ENCODE measurements around the gene TLCD5.

TLCD5 gene

DNA sequence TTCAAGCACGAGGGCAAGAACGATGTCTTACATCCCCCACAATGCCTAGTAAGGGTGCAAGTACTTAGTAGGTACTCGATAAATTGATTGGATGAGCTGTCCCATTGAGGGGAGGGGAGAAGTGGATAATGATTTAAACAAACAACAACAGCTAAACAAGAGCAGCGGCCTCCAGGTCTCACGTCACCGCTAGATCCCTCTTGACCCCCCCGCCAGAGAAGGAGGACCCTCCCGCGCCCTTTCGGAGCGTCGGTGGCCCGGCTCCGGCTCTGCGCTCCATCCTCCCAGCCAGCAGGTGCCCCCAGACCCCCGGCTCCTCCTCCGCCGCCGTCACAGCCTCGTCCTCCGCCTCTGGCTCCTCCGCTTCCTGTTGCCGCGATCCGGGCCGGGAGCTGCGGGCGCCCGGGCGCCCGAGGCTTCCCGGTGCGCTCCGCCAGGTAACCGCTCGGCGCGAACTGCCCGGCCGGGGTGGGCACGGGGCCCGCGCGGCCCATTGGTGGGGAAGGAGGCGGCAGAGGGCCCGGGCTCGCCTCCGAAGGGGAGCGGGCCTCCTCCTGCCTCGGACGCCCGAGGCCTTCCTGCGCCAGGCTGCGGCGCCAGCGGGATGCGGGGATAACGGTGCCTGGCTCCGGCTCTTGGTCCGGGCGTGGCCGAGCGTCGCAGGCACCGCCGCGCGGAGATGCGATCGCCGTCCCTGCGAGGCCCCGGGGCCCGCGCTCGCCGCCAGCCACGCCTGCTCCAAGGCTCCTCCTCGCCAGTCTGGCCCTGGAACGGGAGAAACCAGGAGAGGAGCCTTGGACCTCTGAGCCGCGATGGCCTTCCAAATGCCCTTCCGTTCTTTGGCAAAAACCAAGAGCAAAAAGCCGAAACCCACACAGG is at the start of gene TLCD5:
TSS of gene TLCD5 (plus strand) at position 368 of the 879 bp plus-strand sequence. CDS start 2,143 bp downstream, outside the sequence.
- DNase-seq: peak in 1 of 3 donors; percentile 38

DNA sequence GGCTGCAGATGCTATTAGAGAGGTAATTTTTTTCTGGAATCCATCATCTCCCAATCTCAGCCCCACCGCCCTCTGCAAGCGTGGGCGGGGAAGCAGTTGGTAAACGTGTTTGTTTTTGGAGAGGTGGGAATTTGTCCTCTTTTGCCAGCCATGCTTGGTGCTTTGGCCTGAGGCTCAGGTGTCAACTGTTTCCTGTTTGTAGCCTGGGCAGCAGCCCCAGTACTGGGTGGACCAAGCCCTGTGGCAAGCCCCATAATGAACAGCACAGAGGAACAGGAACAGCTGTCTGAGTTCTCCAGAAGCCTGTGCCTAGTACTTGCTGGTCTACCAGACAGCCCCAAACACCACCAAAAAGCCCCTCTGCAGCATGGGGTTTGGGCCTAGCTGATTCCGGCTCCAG is 45.6 kb upstream of the TLCD5 start:
- DNase-seq: no peak

DNA sequence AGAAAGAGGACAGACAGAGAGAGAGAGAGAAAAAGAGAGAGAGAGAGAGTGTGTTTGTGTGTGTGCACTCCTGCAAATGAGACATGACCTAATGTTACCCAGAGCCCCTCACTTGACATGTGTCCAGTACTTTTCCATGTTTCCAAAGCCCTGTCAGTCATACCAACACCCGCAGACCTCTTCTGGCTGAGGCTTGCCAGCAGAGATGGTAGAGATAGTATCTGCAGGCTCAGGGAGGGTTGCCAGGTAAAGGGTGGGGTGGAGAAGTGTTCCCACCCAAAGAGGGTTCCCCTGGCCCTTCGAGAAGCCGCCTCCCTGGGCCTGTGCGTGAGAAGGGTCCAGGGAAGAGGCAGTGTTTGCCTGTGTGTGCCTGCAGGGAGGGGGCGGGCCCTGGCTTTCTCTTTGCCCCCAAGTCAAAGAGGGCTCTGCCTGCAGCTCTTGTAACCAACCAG is 44.5 kb upstream of the TLCD5 start:
- DNase-seq: no peak

DNA sequence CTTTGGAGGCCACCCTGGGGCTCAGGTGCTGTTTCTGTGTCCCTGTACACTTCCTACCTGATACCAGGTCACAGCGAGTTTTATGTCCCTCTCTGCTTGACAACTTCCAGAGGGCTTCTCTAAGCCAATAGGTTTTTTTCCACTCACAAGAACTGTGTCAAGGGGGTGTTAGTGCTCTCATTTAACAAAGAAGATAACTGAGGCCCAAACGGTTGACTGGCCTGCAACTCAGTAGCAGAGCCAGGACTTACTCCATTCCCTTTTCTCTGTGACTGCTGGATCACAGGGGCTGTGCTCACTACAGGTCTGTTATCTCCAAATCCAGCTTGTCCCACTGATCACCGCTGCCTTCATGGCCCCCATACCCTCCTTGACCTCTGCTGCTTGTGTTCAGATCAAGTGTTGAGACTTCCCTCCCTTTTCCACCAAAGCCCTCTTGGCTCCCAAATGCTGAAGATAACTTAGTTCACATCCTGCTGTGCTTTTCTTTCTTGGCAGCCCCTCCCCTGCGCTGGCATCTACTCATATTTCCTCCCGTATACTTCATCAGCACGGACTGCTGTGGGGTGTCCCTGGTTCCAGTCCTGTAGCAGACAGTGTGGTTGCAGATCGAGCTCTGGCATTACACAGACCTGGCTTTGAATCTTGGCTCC is 43.8 kb upstream of the TLCD5 start:
- DNase-seq: no peak

DNA sequence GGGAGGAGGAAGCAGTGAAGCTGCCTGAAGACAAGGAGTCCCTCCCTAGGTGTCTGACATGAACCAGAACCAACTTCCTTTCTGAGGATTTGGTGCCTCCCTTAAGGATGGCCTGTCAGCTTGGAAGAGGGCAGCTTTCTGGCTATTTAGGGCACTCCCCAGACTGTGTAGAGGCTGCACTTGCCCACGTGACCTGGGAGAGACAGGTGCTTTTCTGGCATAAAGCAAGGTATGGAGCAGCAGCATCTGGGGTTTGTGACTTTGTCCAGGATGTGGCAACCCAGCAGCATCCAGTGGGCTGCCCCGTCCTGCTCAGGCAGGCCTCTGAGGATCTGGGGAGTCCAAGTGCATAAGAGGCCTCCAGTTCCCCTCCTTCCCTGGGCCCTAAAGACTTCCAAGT is 42.0 kb upstream of the TLCD5 start:
- DNase-seq: no peak

DNA sequence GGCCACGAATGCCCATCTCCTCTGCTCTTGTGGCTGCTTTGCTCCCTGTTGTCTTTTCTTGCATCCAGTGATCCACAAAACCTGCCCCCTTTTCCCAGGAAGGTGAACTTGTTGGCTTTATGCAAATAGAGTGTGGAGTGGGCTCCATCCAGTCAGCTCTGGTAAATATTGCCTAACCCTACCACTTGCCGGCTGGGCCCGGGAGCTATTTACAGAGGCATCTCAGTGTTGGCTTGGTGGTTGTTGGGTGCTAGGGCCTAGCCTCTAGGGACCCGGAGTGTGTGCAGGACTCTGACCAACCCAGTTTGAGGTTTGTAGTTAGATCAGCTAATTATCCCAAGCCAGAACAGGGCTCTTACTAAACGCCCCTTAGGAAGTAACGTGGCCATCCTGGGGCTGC is 40.8 kb upstream of the TLCD5 start:
- no peak for DNase-seq

DNA sequence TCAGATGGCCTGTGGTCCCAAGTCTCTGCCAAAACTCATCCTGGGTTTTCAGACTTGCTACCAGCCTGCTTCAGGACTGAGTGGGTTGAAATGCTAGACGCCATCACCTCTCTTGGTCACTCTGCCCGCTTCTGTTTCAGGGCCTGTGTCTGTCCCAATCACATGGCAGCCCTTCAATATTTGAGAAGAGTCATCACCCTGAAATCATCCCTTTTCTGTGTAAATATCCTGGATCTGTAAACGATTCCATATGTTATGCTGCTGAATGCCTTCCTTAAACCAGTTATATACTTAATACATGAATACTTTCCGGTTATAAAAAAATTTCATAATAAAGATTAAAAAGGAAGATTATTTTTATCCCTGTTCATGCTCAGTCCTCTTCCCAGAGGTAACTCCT is 39.8 kb upstream of the TLCD5 start:
- DNase-seq: no peak

DNA sequence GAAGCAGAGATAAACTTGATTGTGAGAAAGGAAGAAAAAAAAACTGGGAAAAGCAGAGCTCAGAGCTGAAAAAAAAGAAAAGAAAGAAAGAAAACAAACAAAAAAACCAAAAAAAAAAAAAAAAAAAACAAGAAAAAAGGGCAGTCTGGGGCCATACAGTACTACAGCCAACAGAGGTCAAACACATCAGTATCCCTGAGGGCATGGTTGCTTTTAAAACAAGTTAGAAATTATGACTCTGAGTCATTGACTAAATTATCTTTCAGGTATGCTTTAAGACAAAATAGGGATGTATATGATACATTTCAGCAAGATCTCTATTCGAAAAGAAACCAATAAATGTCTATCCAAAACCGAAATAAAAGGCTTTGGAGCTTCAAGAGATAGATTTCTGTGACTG is 37.1 kb upstream of the TLCD5 start:
- no peak for DNase-seq

DNA sequence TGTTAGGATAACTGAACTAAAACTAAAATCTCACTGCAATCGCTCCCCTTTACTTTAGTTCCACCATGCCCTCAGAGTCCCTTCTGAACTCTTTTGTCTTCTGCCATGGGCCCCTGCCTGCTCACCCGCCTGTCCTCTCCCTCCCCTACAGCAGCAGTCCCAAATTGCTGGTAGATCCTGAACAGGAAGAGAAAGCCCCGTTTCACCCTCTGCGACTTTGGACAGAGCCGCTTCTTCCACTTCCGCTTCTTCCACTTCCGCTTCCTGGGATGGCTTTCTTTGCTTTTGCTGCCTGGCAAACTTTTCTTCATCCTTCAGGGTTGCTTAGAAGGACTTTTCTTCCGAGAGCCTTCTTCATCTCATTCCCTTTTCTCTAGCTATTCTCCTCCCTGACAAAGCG is 35.7 kb upstream of the TLCD5 start:
- DNase-seq: peak; percentile 24 to 29 (median 25)

DNA sequence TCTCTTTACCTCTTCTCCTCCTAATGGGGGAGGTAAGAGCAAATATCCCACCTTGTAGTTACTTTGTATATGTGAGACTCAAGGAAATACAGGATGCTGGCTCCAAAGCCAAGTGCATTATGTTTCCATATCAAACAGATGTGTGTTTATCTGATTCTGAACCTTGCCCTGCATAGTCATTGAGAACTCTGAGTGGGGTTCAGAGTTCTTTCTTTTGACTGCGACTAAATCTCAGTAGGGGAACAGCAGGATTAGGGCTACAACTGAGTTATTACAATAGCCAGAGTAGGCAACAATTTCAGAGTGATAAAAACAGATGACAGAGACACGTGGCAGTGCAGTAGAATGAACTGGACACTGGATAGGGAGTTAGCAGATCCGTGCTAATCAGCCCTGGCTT is 34.1 kb upstream of the TLCD5 start:
- no peak for DNase-seq

DNA sequence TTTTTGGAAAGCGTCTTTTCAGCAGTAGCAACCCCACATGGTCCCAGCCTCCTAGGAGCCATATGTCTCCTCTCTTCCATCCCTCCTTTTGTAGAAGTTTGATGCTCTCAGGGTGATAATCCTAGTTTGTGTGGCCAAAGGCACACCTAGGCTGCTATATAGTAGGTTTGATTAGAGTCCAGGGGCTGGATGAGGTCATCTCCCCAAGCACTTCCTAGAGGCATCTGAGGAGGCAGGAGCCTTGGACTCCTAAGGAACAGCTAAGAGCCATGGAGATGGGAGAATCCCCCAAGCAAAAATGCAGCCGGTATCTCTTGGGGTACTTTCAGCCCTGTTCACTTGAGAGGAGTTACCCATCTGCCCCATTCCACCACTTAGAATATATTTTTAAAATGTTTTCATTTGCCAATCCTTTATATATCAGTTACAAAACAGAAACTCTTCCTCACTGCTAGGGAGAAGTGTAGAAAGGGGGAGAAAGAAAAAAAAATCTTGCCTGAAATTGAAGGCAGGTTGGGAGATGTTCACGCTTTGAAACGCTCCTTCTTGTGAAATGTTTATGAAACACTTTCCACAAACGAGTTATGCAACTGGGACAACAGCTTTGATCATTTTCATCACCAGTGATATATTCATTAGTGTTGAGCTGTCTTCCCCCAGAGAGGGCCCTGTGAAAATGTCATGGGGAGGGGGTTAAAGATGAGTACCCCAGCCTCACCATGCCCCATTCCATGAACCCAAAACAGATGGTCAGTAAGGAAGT is 31.9 kb upstream of the TLCD5 start:
- no peak for DNase-seq

DNA sequence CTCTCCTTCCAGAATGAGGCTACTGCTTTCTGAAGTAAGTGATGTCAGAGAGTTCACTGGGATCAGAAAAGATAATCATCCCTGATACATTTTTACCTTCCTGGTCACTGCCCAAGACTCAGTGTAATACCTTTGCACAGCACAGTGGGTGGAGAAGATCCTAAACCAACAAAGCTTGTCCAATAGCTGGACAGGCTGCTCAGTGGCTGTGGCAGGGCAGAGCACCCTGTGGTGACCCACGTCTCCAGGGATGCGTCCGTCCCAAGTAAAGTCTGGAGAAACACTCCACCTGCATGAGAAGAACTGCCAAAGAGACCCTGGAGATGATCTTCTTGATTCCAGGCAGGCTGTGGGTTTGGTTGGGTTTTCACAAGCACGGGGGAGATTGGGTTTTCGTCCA is 31.0 kb upstream of the TLCD5 start:
- DNase-seq: no peak

DNA sequence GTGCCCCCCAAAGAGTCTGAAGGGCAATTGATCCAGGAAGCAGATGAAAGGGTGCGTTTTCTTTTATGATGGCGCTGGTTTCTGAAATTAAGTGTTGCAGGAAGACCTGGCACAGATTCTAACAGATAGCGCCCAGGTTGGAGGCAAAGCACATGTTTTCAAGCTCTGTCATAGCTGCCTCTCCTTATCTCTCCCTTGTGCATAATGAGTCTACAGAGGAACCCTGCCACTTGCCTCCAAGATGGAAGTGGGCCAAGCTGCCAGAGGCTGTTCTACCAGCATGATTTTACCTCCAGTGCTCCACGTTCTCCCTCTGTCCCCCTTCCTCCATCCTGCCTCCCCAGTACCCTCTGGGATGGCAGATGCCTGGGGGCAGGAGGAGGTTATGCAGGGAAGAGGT is 30.0 kb upstream of the TLCD5 start:
- no peak for DNase-seq

DNA sequence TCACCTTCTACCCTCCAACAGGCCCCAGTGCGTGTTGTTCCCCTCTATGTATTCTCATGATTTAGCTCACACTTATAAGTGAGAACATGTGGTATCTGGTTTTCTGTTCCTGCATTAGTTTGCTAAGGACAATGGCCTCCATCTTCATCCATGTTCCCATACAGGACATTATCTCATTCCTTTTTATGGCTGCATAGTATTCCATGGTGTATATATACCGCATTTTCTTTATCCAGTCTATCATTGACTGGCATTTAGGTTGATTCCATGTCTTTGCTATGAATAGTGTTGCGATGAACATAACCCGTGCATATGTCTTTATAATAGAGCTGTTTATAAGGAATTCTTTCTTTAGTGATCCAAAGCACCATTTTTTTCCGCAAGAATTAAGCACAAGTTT is 28.5 kb upstream of the TLCD5 start:
- no peak for DNase-seq

DNA sequence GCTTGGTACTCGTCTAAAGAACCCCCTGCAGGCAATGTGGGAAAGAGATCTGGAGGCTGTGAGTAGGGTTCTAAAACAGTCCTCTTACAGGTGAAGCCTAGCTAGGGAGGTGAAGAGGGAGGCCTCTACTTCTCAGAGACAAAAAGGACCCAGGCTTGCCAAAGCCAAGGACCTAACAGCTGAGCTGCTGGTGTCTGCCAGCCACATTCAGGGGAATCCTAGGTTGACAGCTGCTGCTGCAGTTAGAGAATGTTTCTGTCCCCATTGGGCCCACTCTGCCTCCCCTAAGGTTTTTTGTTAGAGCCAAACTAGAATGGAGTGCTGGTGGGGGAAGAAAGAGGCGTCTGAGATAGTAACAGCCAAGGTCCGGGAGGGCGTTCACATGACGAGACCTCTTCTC is 26.6 kb upstream of the TLCD5 start:
- DNase-seq: no peak

DNA sequence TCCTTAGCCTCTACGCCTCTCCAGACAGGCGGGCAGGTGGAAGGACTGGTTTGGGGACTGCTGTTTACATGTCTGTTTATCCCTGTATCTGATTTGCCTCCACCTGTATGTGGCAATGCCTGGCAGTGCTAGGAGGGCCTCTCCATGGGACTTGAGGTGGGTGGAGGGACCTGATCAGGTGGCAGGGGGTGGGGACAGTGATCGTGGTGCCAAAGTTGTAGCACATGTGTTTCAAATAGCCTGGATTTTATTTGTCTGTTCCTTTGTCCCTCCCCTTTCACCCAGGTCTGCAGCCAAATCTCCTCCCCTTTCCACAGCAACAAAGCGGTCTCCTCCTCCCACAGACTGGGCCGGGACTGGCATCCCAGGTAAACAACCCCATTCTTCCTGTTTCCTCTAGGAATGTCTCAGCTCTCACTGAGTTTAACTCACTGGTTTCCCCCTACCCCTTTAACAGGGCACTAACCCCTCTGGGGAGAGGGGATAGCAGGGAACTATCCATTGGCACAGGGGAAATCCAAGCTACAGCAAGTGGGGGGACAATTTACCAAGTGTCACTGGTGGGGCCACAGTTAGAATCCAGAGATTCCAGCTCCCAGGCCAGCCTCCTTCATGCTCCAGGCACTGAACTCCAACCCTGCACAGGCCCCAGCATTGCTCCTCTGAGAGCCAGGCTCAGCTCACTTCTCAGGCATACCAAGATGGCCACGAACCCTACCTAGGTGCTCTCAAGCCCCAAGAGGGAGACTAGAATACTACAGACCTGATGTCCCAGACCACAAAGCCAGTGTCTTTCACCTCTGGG is 22.9 kb upstream of the TLCD5 start:
- DNase-seq: no peak

DNA sequence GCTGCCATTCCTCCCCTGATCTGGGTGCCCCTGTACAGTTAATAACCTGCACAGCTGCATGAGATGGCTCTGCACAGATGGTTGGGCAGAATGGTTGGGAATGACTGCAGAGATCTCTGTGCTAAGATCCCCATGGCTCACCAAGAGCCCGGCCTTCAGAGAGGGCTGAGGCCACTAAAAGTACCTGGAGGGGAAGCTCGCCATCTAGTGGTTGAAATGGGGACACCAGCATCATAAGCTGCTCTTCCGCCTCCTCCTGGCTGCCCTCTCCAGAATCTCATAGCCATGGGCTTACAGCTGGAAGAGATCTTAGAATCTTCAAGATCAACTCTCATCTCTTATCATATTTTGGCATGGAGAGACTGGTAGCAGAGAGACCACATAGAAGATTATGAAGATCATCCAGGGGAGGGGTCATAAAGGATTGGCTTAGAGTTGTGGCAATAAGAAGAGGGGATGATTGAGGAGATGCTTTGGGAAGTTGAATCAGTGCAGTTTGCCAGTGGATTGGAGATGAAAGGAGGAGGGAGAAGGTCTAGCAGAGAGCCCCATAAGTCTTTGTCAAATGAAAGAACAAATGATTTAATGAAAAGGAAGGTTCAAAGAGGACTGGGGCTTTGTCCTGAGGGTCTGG is 22.0 kb upstream of the TLCD5 start:
- peak; percentile 85 to 89 (median 89) for DNase-seq

DNA sequence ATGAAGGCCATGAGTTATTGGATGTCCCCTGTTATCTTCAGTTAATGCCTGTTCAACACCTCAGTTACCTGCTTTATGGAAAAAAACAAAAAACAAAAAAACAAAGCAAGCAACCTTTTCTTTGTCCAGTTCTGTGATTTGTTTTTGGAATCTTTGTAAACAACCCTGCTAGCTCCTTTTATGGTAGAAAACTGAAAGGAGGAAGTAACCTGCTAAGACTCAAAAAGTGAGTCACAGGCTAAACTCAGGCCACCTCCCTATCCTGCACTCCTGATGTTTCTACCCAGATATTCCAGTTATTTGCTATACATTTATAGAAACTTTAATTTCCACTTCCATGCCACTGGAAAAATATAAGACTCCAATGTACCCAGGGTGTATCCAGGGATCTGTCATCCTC is 20.6 kb upstream of the TLCD5 start:
- DNase-seq: peak; percentile 41 to 66 (median 58)

DNA sequence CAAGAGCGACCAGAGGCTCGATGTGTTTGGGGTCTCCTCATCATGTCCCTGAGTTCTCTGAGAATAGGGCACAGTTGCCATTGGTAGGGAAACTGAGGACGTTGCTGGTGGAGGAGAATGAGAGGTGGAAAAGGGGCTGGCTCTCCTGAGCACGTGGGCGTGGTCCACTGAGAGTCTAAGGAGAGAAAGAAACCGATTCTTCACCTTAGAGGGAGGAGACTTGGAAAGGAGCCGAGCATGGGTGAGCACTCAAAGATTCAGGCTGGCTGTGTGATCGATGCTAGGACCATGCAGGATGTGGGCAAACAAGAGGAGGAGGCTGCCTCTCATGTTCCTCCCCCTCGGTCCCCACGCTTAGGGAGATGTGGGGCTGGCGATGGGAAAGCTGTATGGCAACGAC is 19.8 kb upstream of the TLCD5 start:
- DNase-seq: no peak

DNA sequence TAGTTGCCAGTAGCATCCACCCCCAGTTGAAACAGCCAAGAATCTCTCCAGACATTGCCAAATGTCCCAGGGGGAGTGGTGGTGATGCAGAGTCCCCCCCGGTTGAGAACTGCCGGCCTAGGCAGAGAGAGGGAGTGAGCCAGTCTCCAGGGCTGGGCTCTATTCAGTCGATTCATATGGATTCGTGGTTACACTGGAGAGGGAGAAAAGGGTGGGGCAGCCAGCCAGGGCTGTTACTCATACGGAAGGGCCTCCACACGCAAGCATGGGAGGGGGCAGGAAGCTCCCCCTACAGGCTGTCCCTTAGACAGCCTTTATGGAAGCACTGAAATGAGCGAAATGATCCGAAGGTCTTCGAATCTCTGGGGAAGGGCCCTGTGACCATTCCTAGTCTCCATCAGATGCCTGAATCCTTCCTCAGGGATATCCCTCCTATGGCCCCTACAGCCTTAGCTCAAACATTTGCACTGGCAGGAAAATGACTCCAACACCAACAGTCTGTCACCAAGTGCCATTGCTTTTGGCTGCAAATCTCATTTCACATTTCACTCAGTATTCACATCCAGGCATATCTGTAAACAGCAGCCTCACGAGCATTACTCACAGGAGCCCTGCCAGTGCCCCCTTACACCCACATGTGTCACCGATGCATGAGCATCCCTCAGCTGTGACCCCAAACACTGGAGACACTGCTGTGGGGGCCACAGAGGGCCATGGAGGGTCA is 18.4 kb upstream of the TLCD5 start:
- DNase-seq: peak in 2 of 3 donors; percentile 11 to 20

DNA sequence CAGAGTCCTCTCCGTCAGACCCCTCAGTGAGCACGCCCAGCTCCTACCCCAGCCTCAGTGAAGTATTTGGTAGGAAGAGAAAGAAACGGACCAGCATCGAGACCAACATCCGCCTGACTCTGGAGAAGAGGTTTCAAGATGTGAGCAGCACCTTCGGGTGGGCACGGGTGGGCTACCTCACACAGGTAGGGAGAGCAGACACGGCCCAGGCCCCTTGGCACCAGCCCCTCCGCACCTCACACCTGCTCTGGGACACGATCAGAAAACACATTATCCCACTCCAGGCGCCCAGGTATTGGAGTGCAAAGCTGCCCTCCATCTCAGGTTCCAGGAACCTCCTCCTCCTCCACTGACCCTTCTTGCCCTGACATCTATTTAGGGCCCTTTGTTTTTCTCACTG is 17.6 kb upstream of the TLCD5 start:
- no peak for DNase-seq

DNA sequence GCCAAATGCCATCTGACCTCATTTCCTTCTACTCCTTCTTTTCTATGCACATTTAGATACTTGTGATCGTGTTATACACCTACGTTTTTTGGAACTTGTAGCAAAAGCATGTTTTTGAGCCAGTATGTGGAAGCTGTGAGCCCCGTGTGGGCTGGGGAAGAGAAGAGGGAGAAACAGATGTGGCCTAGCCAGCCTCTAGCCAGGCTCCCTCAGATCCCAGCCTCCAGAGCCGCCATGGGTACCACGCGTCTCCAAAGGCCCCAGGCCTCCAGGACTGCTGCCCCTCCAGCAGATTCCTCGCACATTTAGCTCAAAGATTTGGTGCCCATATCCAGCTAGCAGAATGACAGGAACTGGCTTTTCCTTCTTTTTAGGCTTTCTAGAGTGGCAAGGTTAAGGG is 17.0 kb upstream of the TLCD5 start:
- DNase-seq: no peak
